ENCODE results near the gene NRCAM. TPM values are rescaled to one million over a fixed set of nuclear protein-coding genes. Genes with fewer than 3 reads are reported as not detected.

The NRCAM gene
- total RNA-seq, 2 experiments from 2014 or later = 3.2 to 3.8 TPM

GRCh38 chr7:108109221-108109908 lies 346.9 kb downstream of the NRCAM start:
- POLR2A ChIA-PET = no interaction called here
- peak; percentile 54 for DNase-seq
- Mint-ChIP-seq H3K36me3 (ENCODE audit: low read depth) (no peaks in the 10 kb centered on the region), H3K4me3 (no peak overlapping the region), H3K27me3 (no peaks in the 10 kb centered on the region), H3K27ac (no peak overlapping the region), H3K9me3 (no peaks in the 10 kb centered on the region), H3K4me1 (ENCODE audit: low read depth) (no peaks in the 10 kb centered on the region)
- CTCF ChIA-PET = interaction anchor here (0.7 to 1.8 kb wide), 7 partner anchors 11 to 39 kb away, joined by 3 to 13 read pairs (median 4); partner anchors contain the start of gene LAMB4
- intact Hi-C loops (cut with micrococcal nuclease) = no loop called here
- peak; percentile 18 for TF ChIP-seq CTCF (IDR thresholded peaks at IDR 0.05)
- peak; percentile 75 for ATAC-seq

GRCh38 chr7:108108131-108108530 lies 348.1 kb downstream of the NRCAM start:
- CTCF ChIA-PET = interaction anchor here (3.4 kb wide), 1 partner anchor 38 kb away, joined by 16 read pairs; no protein-coding TSS in a partner anchor
- no peaks in the 10 kb centered on the region for H3K9me3 Mint-ChIP-seq
- no peak overlapping the region for H3K4me3 Mint-ChIP-seq
- POLR2A ChIA-PET = no interaction called here
- no peak for TF ChIP-seq CTCF (IDR thresholded peaks at IDR 0.05)
- ATAC-seq = no peak
- DNase-seq = no peak
- no peaks in the 10 kb centered on the region for H3K27me3 Mint-ChIP-seq
- no peak overlapping the region for H3K27ac Mint-ChIP-seq
- H3K4me1 Mint-ChIP-seq (ENCODE audit: low read depth) = no peaks in the 10 kb centered on the region
- intact Hi-C loops (cut with micrococcal nuclease) = no loop called here
- no peaks in the 10 kb centered on the region for H3K36me3 Mint-ChIP-seq (ENCODE audit: low read depth)

DNA sequence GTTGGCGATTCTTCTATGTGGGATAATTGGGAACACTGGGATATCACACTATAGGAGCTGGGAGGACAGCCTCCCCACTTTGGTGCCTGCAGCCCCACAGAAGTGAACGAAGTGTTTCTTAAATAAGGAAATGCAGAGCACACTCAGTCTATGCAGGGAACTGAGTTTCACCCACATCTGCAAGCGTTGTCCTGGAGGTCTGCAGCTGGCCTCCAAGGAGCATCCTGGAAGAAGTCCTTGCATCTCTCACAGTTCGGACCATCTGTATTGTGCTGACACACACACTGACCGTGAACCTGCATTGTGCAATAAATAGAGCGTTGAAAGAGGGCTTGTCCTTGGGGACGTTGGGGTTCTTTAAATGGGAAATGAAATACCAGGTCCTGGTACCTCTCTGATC lies 351.9 kb downstream of the NRCAM start:
- ATAC-seq (no peak), DNase-seq (no peak)
- intact Hi-C loops (cut with micrococcal nuclease) = no loop called here
- Mint-ChIP-seq H3K27ac (no peak overlapping the region), H3K27me3 (no peaks in the 10 kb centered on the region), H3K9me3 (no peaks in the 10 kb centered on the region), H3K4me1 (ENCODE audit: low read depth) (no peaks in the 10 kb centered on the region), H3K36me3 (ENCODE audit: low read depth) (no peaks in the 10 kb centered on the region), H3K4me3 (no peak overlapping the region)
- POLR2A ChIA-PET = no interaction called here
- TF ChIP-seq CTCF (IDR thresholded peaks at IDR 0.05) = no peak
- CTCF ChIA-PET = interaction anchor here (0.6 to 1.7 kb wide), 2 partner anchors 41 to 652 kb away, joined by 3 to 9 read pairs; no protein-coding TSS in a partner anchor

- Mint-ChIP-seq H3K4me1 (ENCODE audit: low read depth) (no peaks in the 10 kb centered on the region), H3K4me3 (no peak overlapping the region), H3K27ac (no peak overlapping the region), H3K36me3 (ENCODE audit: low read depth) (no peaks in the 10 kb centered on the region), H3K9me3 (no peaks in the 10 kb centered on the region), H3K27me3 (peaks cover 3% of the 10 kb centered on the region)
- no peak for ATAC-seq
- TF ChIP-seq CTCF (IDR thresholded peaks at IDR 0.05) = no peak
- DNase-seq = no peak
- intact Hi-C loops (cut with micrococcal nuclease) = no loop called here
- CTCF ChIA-PET = interaction anchor here (1.7 kb wide), 1 partner anchor 42 kb away, joined by 9 read pairs; no protein-coding TSS in a partner anchor
- POLR2A ChIA-PET = no interaction called here
Observed at GRCh38 chr7:108103558-108104298, 352.5 kb downstream of the NRCAM start.
